ENCODE results near the gene C1S.

C1S gene

GRCh38 chr12:7064516-7064915 is 4.0 kb downstream of the C1S start:
- Histone ChIP-seq H3K27ac (ENCODE audit: low read depth, low read length, severe bottlenecking) (no peak overlapping the region), H3K9me3 (ENCODE audit: control insufficient read depth, low read length) (no peaks in the 10 kb centered on the region), H3K4me1 (ENCODE audit: control insufficient read depth, insufficient read depth, low read length, poor library complexity, severe bottlenecking) (no peaks in the 10 kb centered on the region), H3K4me3 (ENCODE audit: extremely low read depth, insufficient read depth, low read length, poor library complexity, severe bottlenecking) (no peak overlapping the region), H3K36me3 (ENCODE audit: control insufficient read depth, insufficient read depth, low read length) (no peaks in the 10 kb centered on the region)
- whole genome bisulfite sequencing, 2 experiments (ENCODE audit: insufficient coverage in 2 of 2): 100% methylated on average over 2 of the region's 3 CpGs; no CpG with 5 or more reads in 1 of the 2 experiments

GRCh38 chr12:7065073-7065623 is 4.6 kb downstream of the C1S start:
- no peaks in the 10 kb centered on the region for H3K9me3 ChIP-seq (ENCODE audit: control insufficient read depth, low read length)

GRCh38 chr12:7066596-7066995 is 6.1 kb downstream of the C1S start:
- H3K4me3 ChIP-seq (ENCODE audit: extremely low read depth, insufficient read depth, low read length, poor library complexity, severe bottlenecking): no peak overlapping the region
- H3K27ac ChIP-seq (ENCODE audit: low read depth, low read length, severe bottlenecking): no peak overlapping the region
- no peaks in the 10 kb centered on the region for H3K36me3 ChIP-seq (ENCODE audit: control insufficient read depth, insufficient read depth, low read length)
- no peaks in the 10 kb centered on the region for H3K9me3 ChIP-seq (ENCODE audit: control insufficient read depth, low read length)
- no peaks in the 10 kb centered on the region for H3K4me1 ChIP-seq (ENCODE audit: control insufficient read depth, insufficient read depth, low read length, poor library complexity, severe bottlenecking)
- 100% methylated on average over 1 of the region's 2 CpGs; no CpG with 5 or more reads in 1 of the 2 experiments for WGBS, 2 experiments (ENCODE audit: insufficient coverage in 2 of 2)

More at GRCh38 chr12:7065073-7065623, 4.6 kb downstream of the C1S start:
- 90% methylated on average over 3 of the region's 7 CpGs; no CpG with 5 or more reads in 1 of the 2 experiments for WGBS, 2 experiments (ENCODE audit: insufficient coverage in 2 of 2)
- Histone ChIP-seq H3K36me3 (ENCODE audit: control insufficient read depth, insufficient read depth, low read length) (no peaks in the 10 kb centered on the region), H3K4me1 (ENCODE audit: control insufficient read depth, insufficient read depth, low read length, poor library complexity, severe bottlenecking) (no peaks in the 10 kb centered on the region), H3K27ac (ENCODE audit: low read depth, low read length, severe bottlenecking) (no peak overlapping the region), H3K4me3 (ENCODE audit: extremely low read depth, insufficient read depth, low read length, poor library complexity, severe bottlenecking) (no peak overlapping the region)

- Histone ChIP-seq H3K4me3 (ENCODE audit: extremely low read depth, insufficient read depth, low read length, poor library complexity, severe bottlenecking) (no peak overlapping the region), H3K27ac (ENCODE audit: low read depth, low read length, severe bottlenecking) (no peak overlapping the region), H3K4me1 (ENCODE audit: control insufficient read depth, insufficient read depth, low read length, poor library complexity, severe bottlenecking) (no peaks in the 10 kb centered on the region), H3K9me3 (ENCODE audit: control insufficient read depth, low read length) (no peaks in the 10 kb centered on the region), H3K36me3 (ENCODE audit: control insufficient read depth, insufficient read depth, low read length) (no peaks in the 10 kb centered on the region)
- 90 to 100% methylated on average over 6 to 7 of the region's 7 CpGs for WGBS, 2 experiments (ENCODE audit: insufficient coverage in 2 of 2)
Observed at GRCh38 chr12:7067096-7067495, 6.6 kb downstream of the C1S start.

- H3K4me1 ChIP-seq (ENCODE audit: control insufficient read depth, insufficient read depth, low read length, poor library complexity, severe bottlenecking): no peaks in the 10 kb centered on the region
- WGBS, 2 experiments (ENCODE audit: insufficient coverage in 2 of 2): 89 to 90% methylated on average over 10 to 11 of the region's 11 CpGs
- no peak overlapping the region for H3K4me3 ChIP-seq (ENCODE audit: extremely low read depth, insufficient read depth, low read length, poor library complexity, severe bottlenecking)
- H3K36me3 ChIP-seq (ENCODE audit: control insufficient read depth, insufficient read depth, low read length): no peaks in the 10 kb centered on the region
- H3K9me3 ChIP-seq (ENCODE audit: control insufficient read depth, low read length): no peaks in the 10 kb centered on the region
- no peak overlapping the region for H3K27ac ChIP-seq (ENCODE audit: low read depth, low read length, severe bottlenecking)
Observed at GRCh38 chr12:7068240-7068993, 7.9 kb downstream of the C1S start.

- no peaks in the 10 kb centered on the region for H3K9me3 ChIP-seq (ENCODE audit: control insufficient read depth, low read length)
- no peaks in the 10 kb centered on the region for H3K36me3 ChIP-seq (ENCODE audit: control insufficient read depth, insufficient read depth, low read length)
- no peaks in the 10 kb centered on the region for H3K4me1 ChIP-seq (ENCODE audit: control insufficient read depth, insufficient read depth, low read length, poor library complexity, severe bottlenecking)
- H3K27ac ChIP-seq (ENCODE audit: low read depth, low read length, severe bottlenecking): no peak overlapping the region
- H3K4me3 ChIP-seq (ENCODE audit: extremely low read depth, insufficient read depth, low read length, poor library complexity, severe bottlenecking): no peak overlapping the region
- 87 to 91% methylated on average over 2 of the region's 2 CpGs for WGBS, 2 experiments (ENCODE audit: insufficient coverage in 2 of 2)
Observed at GRCh38 chr12:7068994-7069346, 8.5 kb downstream of the C1S start.

- 83 to 94% methylated on average over 6 of the region's 6 CpGs for WGBS, 2 experiments (ENCODE audit: insufficient coverage in 2 of 2)
- no peaks in the 10 kb centered on the region for H3K9me3 ChIP-seq (ENCODE audit: control insufficient read depth, low read length)
- H3K36me3 ChIP-seq (ENCODE audit: control insufficient read depth, insufficient read depth, low read length): no peaks in the 10 kb centered on the region
- no peak overlapping the region for H3K4me3 ChIP-seq (ENCODE audit: extremely low read depth, insufficient read depth, low read length, poor library complexity, severe bottlenecking)
- H3K4me1 ChIP-seq (ENCODE audit: control insufficient read depth, insufficient read depth, low read length, poor library complexity, severe bottlenecking): no peaks in the 10 kb centered on the region
- no peak overlapping the region for H3K27ac ChIP-seq (ENCODE audit: low read depth, low read length, severe bottlenecking)
Observed at GRCh38 chr12:7069386-7069785, 8.9 kb downstream of the C1S start.

GRCh38 chr12:7072035-7072434 is 11.5 kb downstream of the C1S start:
- 94 to 95% methylated on average over 4 to 6 of the region's 6 CpGs for WGBS, 2 experiments (ENCODE audit: insufficient coverage in 2 of 2)
- H3K36me3 ChIP-seq (ENCODE audit: control insufficient read depth, insufficient read depth, low read length): no peaks in the 10 kb centered on the region
- no peaks in the 10 kb centered on the region for H3K4me1 ChIP-seq (ENCODE audit: control insufficient read depth, insufficient read depth, low read length, poor library complexity, severe bottlenecking)
- H3K9me3 ChIP-seq (ENCODE audit: control insufficient read depth, low read length): no peaks in the 10 kb centered on the region
- no peak overlapping the region for H3K4me3 ChIP-seq (ENCODE audit: extremely low read depth, insufficient read depth, low read length, poor library complexity, severe bottlenecking)
- no peak overlapping the region for H3K27ac ChIP-seq (ENCODE audit: low read depth, low read length, severe bottlenecking)

- H3K9me3 ChIP-seq (ENCODE audit: control insufficient read depth, low read length): no peaks in the 10 kb centered on the region
- H3K27ac ChIP-seq (ENCODE audit: low read depth, low read length, severe bottlenecking): no peak overlapping the region
- H3K4me1 ChIP-seq (ENCODE audit: control insufficient read depth, insufficient read depth, low read length, poor library complexity, severe bottlenecking): no peaks in the 10 kb centered on the region
- 91 to 94% methylated on average over 5 to 6 of the region's 6 CpGs for WGBS, 2 experiments (ENCODE audit: insufficient coverage in 2 of 2)
- H3K36me3 ChIP-seq (ENCODE audit: control insufficient read depth, insufficient read depth, low read length): no peaks in the 10 kb centered on the region
- H3K4me3 ChIP-seq (ENCODE audit: extremely low read depth, insufficient read depth, low read length, poor library complexity, severe bottlenecking): no peak overlapping the region
Observed at GRCh38 chr12:7072554-7072953, 12.0 kb downstream of the C1S start.

- Histone ChIP-seq H3K4me1 (ENCODE audit: control insufficient read depth, insufficient read depth, low read length, poor library complexity, severe bottlenecking) (no peaks in the 10 kb centered on the region), H3K4me3 (ENCODE audit: extremely low read depth, insufficient read depth, low read length, poor library complexity, severe bottlenecking) (no peak overlapping the region), H3K36me3 (ENCODE audit: control insufficient read depth, insufficient read depth, low read length) (no peaks in the 10 kb centered on the region), H3K27ac (ENCODE audit: low read depth, low read length, severe bottlenecking) (no peak overlapping the region), H3K9me3 (ENCODE audit: control insufficient read depth, low read length) (no peaks in the 10 kb centered on the region)
- WGBS, 2 experiments (ENCODE audit: insufficient coverage in 2 of 2): no CpG with 5 or more reads among the region's 1 CpG
Observed at GRCh38 chr12:7073946-7074345, 13.4 kb downstream of the C1S start.

GRCh38 chr12:7075518-7075917 is 15.0 kb downstream of the C1S start:
- no peaks in the 10 kb centered on the region for H3K9me3 ChIP-seq (ENCODE audit: control insufficient read depth, low read length)
- 87 to 94% methylated on average over 2 to 3 of the region's 3 CpGs for WGBS, 2 experiments (ENCODE audit: insufficient coverage in 2 of 2)
- no peaks in the 10 kb centered on the region for H3K36me3 ChIP-seq (ENCODE audit: control insufficient read depth, insufficient read depth, low read length)
- H3K27ac ChIP-seq (ENCODE audit: low read depth, low read length, severe bottlenecking): no peak overlapping the region
- H3K4me3 ChIP-seq (ENCODE audit: extremely low read depth, insufficient read depth, low read length, poor library complexity, severe bottlenecking): no peak overlapping the region
- peaks cover 5% of the 10 kb centered on the region for H3K4me1 ChIP-seq (ENCODE audit: control insufficient read depth, insufficient read depth, low read length, poor library complexity, severe bottlenecking)
